Measurements from ENCODE around the gene DNAH12.

Gene DNAH12, protein sequence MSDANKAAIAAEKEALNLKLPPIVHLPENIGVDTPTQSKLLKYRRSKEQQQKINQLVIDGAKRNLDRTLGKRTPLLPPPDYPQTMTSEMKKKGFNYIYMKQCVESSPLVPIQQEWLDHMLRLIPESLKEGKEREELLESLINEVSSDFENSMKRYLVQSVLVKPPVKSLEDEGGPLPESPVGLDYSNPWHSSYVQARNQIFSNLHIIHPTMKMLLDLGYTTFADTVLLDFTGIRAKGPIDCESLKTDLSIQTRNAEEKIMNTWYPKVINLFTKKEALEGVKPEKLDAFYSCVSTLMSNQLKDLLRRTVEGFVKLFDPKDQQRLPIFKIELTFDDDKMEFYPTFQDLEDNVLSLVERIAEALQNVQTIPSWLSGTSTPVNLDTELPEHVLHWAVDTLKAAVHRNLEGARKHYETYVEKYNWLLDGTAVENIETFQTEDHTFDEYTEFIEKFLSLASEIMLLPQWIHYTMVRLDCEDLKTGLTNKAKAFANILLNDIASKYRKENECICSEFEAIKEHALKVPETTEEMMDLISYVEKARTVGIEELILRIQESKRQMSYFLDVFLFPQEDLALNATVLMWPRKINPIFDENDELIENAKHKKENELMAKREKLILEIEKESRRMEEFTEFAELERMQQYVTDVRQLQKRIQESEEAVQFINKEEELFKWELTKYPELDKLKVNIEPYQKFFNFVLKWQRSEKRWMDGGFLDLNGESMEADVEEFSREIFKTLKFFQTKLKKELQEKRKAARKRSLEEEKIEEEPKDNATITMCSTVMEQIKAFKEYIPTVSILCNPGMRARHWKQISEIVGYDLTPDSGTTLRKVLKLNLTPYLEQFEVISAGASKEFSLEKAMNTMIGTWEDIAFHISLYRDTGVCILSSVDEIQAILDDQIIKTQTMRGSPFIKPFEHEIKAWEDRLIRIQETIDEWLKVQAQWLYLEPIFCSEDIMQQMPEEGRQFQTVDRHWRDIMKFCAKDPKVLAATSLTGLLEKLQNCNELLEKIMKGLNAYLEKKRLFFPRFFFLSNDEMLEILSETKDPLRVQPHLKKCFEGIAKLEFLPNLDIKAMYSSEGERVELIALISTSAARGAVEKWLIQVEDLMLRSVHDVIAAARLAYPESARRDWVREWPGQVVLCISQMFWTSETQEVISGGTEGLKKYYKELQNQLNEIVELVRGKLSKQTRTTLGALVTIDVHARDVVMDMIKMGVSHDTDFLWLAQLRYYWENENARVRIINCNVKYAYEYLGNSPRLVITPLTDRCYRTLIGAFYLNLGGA (N-terminal part only)

GRCh38 chr3:57544181-57545125 lies at the start of gene DNAH12:
DNAH12 (minus strand) TSS chr3:57544344; CDS start chr3:57542870, 1,474 bp downstream.
- DNase-seq (ENCODE audit: low read depth) = peak; percentile 13

DNA sequence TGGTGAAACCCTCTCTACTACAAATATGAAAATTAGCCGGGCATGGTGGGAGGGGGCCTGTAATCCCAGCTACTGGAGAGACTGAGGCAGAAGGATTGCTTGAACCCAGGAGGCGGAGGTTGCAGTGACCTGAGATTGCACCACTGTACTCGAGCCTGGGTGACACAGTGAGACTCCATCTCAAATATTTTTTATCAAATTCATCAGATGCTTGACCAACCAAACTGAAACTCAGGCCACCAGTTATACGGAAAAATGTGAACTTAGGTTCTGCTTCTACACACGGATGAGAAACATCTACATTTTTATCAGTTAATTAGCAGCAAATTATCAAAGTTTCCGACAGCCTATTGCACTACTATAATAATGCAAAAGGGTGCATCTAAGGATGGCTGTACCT lies 48.2 kb upstream of the DNAH12 start:
- DNase-seq (ENCODE audit: low read depth) = no peak

DNA sequence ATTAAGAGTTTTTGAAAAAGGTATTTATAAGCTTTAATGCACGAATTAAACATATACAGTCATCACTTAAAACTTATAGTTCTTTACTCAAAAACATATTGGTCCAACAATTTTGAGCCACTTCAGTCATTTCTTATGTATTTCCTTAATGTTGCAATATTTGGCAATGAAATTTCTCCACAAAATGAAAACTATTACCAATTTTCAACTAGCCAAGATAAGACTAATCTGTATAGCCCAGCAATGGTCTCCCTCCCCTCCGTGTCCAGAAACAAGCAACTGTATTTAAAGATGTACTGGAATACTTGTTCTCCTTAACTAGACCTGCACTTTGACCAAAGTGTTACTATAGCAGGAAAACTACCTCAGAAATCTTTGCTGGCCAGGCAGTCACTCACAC lies 43.8 kb upstream of the DNAH12 start:
- DNase-seq (ENCODE audit: low read depth) = no peak

- no peak for DNase-seq (ENCODE audit: low read depth)
Observed at GRCh38 chr3:57586778-57587177, 42.6 kb upstream of the DNAH12 start.

- DNase-seq (ENCODE audit: low read depth) = no peak
Observed at GRCh38 chr3:57583544-57583943, 39.4 kb upstream of the DNAH12 start.

- no peak for DNase-seq (ENCODE audit: low read depth)
Observed at GRCh38 chr3:57582474-57583168, 38.5 kb upstream of the DNAH12 start.

GRCh38 chr3:57577801-57578200 lies 33.7 kb upstream of the DNAH12 start:
- no peak for DNase-seq (ENCODE audit: low read depth)

- DNase-seq (ENCODE audit: low read depth) = no peak
Observed at GRCh38 chr3:57575966-57576626, 32.0 kb upstream of the DNAH12 start.

GRCh38 chr3:57572096-57572495 lies 28.0 kb upstream of the DNAH12 start:
- DNase-seq (ENCODE audit: low read depth) = no peak

DNA sequence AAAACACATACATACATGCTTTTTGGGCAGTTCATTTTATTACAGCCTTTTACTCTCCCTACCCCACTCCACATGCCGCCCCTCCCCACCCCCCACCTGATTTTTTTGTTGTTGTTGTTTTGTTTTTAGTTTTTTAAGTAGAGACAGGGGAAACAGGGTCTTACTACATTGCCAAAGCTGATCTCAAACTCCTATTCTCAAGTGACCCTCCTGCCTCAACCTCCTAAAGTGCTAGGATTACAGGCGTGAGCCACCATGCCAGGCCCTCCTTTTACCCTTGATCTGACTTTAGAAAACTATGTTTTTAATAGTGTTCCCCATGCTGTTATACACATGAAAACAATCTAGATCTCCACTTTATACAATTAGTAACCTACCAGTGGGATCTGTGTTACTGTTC lies 26.7 kb upstream of the DNAH12 start:
- DNase-seq (ENCODE audit: low read depth) = no peak

GRCh38 chr3:57569859-57570450 lies 25.8 kb upstream of the DNAH12 start:
- no peak for DNase-seq (ENCODE audit: low read depth)

DNA sequence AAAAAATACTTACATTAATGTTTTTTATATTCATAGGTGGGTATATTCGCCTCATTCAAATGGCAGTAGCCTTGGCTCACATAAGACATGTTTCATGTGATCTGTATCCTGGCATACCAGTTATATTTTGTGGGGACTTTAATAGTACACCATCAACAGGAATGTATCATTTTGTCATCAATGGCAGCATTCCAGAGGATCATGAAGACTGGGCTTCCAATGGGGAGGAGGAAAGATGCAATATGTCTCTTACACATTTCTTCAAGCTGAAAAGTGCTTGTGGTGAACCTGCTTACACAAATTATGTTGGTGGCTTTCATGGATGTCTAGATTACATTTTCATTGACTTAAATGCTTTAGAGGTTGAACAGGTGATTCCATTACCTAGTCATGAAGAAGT lies 15.4 kb upstream of the DNAH12 start:
- no peak for DNase-seq (ENCODE audit: low read depth)

GRCh38 chr3:57557085-57557537 lies 13.0 kb upstream of the DNAH12 start:
- peak; percentile 37 for DNase-seq (ENCODE audit: low read depth)

- peak; percentile 14 for DNase-seq (ENCODE audit: low read depth)
Observed at GRCh38 chr3:57556459-57557084, 12.4 kb upstream of the DNAH12 start.

DNA sequence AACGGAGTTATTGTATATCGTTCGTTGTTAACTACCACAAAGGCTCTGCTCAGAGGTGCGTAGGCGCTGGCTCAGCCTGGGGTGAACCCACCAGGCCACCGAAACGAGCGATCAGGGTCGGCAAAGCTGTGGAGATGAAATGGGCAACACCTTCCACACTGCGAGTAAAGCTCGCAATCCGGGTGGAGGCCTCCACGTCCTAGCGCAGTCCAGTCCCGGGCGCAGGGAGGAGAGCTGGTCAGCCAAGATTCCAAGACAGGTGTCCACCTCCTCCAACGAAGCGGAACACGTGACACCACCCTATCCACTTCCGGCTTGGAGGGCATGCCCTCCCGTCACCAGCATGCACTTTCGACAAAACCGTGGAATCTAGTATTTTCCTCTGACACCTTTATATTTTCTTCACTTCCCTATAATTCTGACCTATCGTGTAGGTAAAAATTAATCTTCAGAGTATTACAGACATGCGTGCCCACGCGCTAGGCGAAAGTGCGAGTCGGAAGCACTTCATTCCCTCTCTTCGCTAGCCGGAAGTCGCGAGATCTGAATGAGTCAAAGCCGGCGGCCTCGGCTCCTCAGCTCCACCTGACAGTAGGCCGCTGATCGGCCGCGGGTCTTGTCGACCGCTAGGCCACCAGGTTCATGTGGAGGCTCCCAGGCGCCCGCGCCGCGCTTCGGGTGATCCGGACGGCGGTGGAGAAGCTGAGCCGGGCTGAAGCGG lies 11.8 kb upstream of the DNAH12 start, which contains the start of gene PDE12:
PDE12 (plus strand) TSS at position 537 of the 721 bp plus-strand sequence; CDS start at position 643, 106 bp downstream.
- DNase-seq (ENCODE audit: low read depth) = peak; percentile 80

- no peak for DNase-seq (ENCODE audit: low read depth)
Observed at GRCh38 chr3:57555306-57555705, 11.2 kb upstream of the DNAH12 start.

GRCh38 chr3:57546616-57547015 lies 2.5 kb upstream of the DNAH12 start:
- no peak for DNase-seq (ENCODE audit: low read depth)

- no peak for DNase-seq (ENCODE audit: low read depth)
Observed at GRCh38 chr3:57545636-57546268, 1.6 kb upstream of the DNAH12 start.
